SU-DHL-6 (cell line): ENCODE results near the gene THRAP3.

Source experiments
- H2AFZ ChIP-seq: fragments of 200-600 bp; sonication (generic); 2 replicates; pipeline ENCODE4 v1.6.1; 2014; ENCODE audit warnings: low read depth, mild to moderate bottlenecking, moderate library complexity, mixed read lengths, antibody characterized with exemption, low read length; ENCODE audit not compliant: severe bottlenecking
- H3F3A ChIP-seq: fragments of 200-600 bp; shearing (Covaris generic); 2 replicates; pipeline ENCODE4 v1.6.0; 2016; ENCODE audit warnings: antibody characterized with exemption, mild to moderate bottlenecking; ENCODE audit not compliant: insufficient read depth
- H3K27ac ChIP-seq: fragments of 200-600 bp; sonication (generic); 2 replicates; pipeline ENCODE4 v1.5.1; 2016; ENCODE audit warnings: low read depth, mild to moderate bottlenecking, low read length, moderate library complexity, mixed read lengths
- H3K27me3 ChIP-seq: fragments of 200-600 bp; sonication (generic), shearing (Covaris generic); 2 replicates; pipeline ENCODE4 v1.6.0; 2014; ENCODE audit warnings: mild to moderate bottlenecking, low read length
- H3K36me3 ChIP-seq: fragments of 200-600 bp; sonication (generic); 2 replicates; pipeline ENCODE4 v1.6.1; 2014; ENCODE audit warnings: mild to moderate bottlenecking, low read length, mixed read lengths
- H3K4me2 ChIP-seq: fragments of 300-600, 200-600 bp; shearing (Covaris generic), sonication (generic); 2 replicates; pipeline ENCODE4 v1.6.0; 2014; ENCODE audit warnings: low read length, low read depth, mild to moderate bottlenecking; ENCODE audit not compliant: poor library complexity, severe bottlenecking
- H3K4me3 ChIP-seq: fragments of 200-600 bp; sonication (generic); 2 replicates; pipeline ENCODE4 v1.5.1; 2014; ENCODE audit warnings: antibody characterized with exemption, low read length, mild to moderate bottlenecking, mixed read lengths; ENCODE audit not compliant: insufficient read depth, poor library complexity, severe bottlenecking
- H3K79me2 ChIP-seq: fragments of 200-600 bp; sonication (generic); 2 replicates; pipeline ENCODE4 v1.6.1; 2014; ENCODE audit warnings: mild to moderate bottlenecking, low read length, moderate library complexity; ENCODE audit not compliant: insufficient read depth
- H3K9ac ChIP-seq: fragments of 200-600 bp; sonication (generic); 2 replicates; pipeline ENCODE4 v1.7.0; 2014; ENCODE audit warnings: mild to moderate bottlenecking, low read length
- H3K9me2 ChIP-seq: fragments of 200-600 bp; sonication (generic); replicated peaks from 2 replicates; pipeline ENCODE4 v1.6.1; 2014; ENCODE audit warnings: low read length; ENCODE audit not compliant: insufficient read depth
- H3K9me3 ChIP-seq: fragments of 200-600 bp; sonication (generic); 2 replicates; pipeline ENCODE4 v1.6.1; 2014; ENCODE audit warnings: low read length, mixed read lengths; ENCODE audit not compliant: insufficient read depth
- H4K20me1 ChIP-seq: fragments of 200-600 bp; sonication (generic); 2 replicates; pipeline ENCODE4 v1.6.1; 2014; ENCODE audit warnings: low read depth, mild to moderate bottlenecking, antibody characterized with exemption, low read length, moderate library complexity, mixed read lengths
- CTCF ChIP-seq: fragments of 200-600 bp; sonication (generic); IDR thresholded peaks from one replicate; pipeline ENCODE4 v1.5.1; 2017; ENCODE audit warnings: antibody characterized with exemption, mild to moderate bottlenecking, low read length, moderate library complexity; ENCODE audit not compliant: insufficient read depth, poor library complexity, severe bottlenecking
- EZH2phosphoT487 ChIP-seq: fragments of 200-600 bp; sonication (generic), shearing (Covaris generic); conservative IDR thresholded peaks from 2 replicates; pipeline ENCODE4 v1.6.1; 2018; ENCODE audit warnings: mild to moderate bottlenecking, antibody characterized with exemption, low read length, moderate library complexity, mixed read lengths

Gene THRAP3

GRCh38 chr1:36211307-36211706 is 12.9 kb upstream of the THRAP3 start:
- H3K4me2 ChIP-seq: no peak overlapping the region
- no peak overlapping the region for H3K4me3 ChIP-seq
- no peaks in the 10 kb centered on the region for H4K20me1 ChIP-seq
- no peaks in the 10 kb centered on the region for H3K79me2 ChIP-seq
- no peak overlapping the region for H2AFZ ChIP-seq
- no peaks in the 10 kb centered on the region for H3K27me3 ChIP-seq
- H3K9ac ChIP-seq: no peak overlapping the region
- no peak overlapping the region for H3K27ac ChIP-seq
- H3F3A ChIP-seq: no peaks in the 10 kb centered on the region
- TF ChIP-seq EZH2phosphoT487 (no peak), CTCF (no peak)
- no peaks in the 10 kb centered on the region for H3K9me2 ChIP-seq
- no peaks in the 10 kb centered on the region for H3K9me3 ChIP-seq
- H3K36me3 ChIP-seq: no peaks in the 10 kb centered on the region

- Histone ChIP-seq H3K9me2 (no peaks in the 10 kb centered on the region), H3K9me3 (no peaks in the 10 kb centered on the region), H4K20me1 (no peaks in the 10 kb centered on the region), H3K36me3 (no peaks in the 10 kb centered on the region), H3K27me3 (no peaks in the 10 kb centered on the region), H3K4me2 (no peak overlapping the region), H2AFZ (no peak overlapping the region), H3K79me2 (no peaks in the 10 kb centered on the region), H3K9ac (no peak overlapping the region), H3K27ac (no peak overlapping the region), H3F3A (no peaks in the 10 kb centered on the region), H3K4me3 (no peak overlapping the region)
- TF ChIP-seq CTCF: no peak
- no peak for TF ChIP-seq EZH2phosphoT487
These were observed 12.4 kb upstream of the THRAP3 start for GRCh38 chr1:36211841-36212240.

DNA sequence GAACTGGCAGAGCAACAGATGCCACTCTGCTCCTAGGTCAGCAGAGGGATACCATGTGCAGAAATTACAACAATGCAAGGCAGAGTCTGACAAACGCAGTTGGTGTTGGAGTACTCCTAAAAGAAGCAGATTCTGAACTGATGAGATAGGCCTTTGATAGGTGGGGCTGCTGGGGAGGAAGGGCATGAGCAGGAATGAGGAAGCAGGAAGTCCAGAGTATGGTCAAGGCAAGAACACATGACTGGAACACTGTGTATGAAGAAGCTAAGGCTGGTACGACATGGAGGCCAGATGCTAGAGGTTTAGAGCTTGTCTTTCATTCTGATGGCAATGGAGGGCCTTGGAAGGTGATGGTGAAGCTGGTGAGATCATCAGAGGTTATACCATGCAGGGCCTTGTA is 11.5 kb upstream of the THRAP3 start:
- Histone ChIP-seq H3K9me2 (no peaks in the 10 kb centered on the region), H3K27me3 (no peaks in the 10 kb centered on the region), H3F3A (no peaks in the 10 kb centered on the region), H4K20me1 (no peaks in the 10 kb centered on the region), H3K36me3 (no peaks in the 10 kb centered on the region), H3K9ac (no peak overlapping the region), H3K79me2 (no peaks in the 10 kb centered on the region), H3K4me3 (no peak overlapping the region), H2AFZ (no peak overlapping the region), H3K27ac (no peak overlapping the region), H3K4me2 (no peak overlapping the region), H3K9me3 (no peaks in the 10 kb centered on the region)
- TF ChIP-seq EZH2phosphoT487 (no peak), CTCF (no peak)
